Left renal cortex interstitium (tissue), 4 donors: ENCODE measurements around the gene SYNGR2. TPM values are rescaled to one million over a fixed set of nuclear protein-coding genes. Genes with fewer than 3 reads are reported as not detected.

Source experiments
- DNase-seq, 4 donors: peaks; one replicate each; pipeline ENCODE4 v3.0.0-alpha.2; 2013; ENCODE audit warnings: low read depth in 4 of 4, low spot score in 2 of 4, missing footprints in 1 of 4
- polyA plus RNA-seq, 4 donors: library from polyadenylated mRNA; unstranded; fragments of 120-200 nt; gene quantifications; one replicate each; pipeline ENCODE4 v1.2.1, GENCODE V29; 2013; ENCODE audit not compliant: insufficient read length in 4 of 4

The SYNGR2 gene, protein sequence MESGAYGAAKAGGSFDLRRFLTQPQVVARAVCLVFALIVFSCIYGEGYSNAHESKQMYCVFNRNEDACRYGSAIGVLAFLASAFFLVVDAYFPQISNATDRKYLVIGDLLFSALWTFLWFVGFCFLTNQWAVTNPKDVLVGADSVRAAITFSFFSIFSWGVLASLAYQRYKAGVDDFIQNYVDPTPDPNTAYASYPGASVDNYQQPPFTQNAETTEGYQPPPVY
- 10 to 100 TPM; 59.7 to 79.1 (median 68.8) TPM for polyA plus RNA-seq

DNA sequence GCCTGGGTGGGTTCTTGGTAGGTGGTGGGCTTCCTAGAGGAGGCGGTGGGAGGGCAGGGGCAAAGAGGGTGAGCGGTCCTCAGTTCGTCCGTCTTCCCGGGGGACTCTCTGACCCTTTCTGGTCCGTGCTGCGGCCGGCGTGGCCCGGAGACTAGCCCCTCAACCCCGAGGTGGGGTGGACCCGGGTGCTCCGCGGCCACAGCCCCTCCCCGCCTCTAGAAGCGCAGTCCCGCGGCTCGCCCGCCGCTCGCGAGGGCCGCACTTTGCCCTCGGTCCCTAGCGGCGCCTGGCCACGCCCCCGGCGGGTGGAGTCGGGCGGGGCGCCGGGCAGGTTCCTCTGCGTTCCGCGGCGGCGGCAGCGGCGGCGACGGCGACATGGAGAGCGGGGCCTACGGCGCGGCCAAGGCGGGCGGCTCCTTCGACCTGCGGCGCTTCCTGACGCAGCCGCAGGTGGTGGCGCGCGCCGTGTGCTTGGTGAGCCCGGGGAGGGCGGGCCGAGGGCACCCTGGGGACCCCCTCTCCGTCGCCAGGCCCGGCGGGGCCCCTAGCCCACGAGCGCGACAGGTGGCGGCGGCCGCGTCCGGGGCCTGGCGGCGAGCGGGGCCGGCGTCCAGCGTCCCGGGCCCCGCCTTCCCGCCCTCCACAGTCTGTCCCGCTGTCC, at the start of gene SYNGR2:
Gene SYNGR2, plus strand, starts transcription at position 340 of the 661 bp plus-strand sequence. Its CDS starts 36 bp downstream, at position 376.
- no peak for DNase-seq

DNA sequence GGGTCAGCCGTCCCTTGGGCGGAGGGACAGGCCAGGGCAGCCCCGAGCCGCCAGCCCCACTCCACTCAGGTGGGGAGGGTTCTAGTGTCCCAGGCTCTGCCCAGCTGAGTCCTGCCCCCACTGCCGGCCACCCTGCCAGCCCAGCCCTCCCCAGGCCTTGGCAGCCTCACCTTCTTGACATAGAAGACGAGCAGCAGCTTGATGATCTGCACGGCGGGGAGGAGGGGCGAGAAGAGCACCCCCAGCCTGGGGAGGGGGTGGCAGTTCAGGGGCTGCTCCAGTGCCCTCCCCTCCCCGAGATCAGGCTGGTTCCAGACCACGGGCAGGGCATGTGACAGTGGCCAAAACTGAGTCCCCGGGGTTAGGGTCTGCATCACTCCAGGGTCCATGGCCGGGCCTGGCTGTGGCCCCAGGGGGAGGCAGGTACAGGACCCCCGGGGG, 49.6 kb upstream of the SYNGR2 start:
- DNase-seq, result no peak

DNA sequence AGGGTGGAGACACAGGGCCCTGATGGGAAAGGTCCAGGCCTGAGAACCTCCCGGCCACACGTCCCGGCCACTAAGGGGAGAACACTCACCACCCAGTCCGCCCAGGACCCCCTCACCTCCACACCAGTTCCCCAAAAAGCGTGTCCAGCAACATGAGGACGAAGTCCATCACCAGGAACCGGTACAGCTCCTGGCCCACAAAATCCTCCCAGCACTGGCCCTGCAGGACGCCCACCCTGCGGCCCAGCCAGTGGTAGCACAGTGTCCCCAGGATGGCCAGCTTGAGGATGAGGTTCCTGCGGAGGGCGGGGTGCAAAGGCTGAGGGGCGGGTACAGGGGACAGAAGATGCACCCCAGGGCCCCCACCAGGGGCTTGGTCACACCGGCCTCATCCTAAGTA, 47.8 kb upstream of the SYNGR2 start:
- no peak for DNase-seq

DNA sequence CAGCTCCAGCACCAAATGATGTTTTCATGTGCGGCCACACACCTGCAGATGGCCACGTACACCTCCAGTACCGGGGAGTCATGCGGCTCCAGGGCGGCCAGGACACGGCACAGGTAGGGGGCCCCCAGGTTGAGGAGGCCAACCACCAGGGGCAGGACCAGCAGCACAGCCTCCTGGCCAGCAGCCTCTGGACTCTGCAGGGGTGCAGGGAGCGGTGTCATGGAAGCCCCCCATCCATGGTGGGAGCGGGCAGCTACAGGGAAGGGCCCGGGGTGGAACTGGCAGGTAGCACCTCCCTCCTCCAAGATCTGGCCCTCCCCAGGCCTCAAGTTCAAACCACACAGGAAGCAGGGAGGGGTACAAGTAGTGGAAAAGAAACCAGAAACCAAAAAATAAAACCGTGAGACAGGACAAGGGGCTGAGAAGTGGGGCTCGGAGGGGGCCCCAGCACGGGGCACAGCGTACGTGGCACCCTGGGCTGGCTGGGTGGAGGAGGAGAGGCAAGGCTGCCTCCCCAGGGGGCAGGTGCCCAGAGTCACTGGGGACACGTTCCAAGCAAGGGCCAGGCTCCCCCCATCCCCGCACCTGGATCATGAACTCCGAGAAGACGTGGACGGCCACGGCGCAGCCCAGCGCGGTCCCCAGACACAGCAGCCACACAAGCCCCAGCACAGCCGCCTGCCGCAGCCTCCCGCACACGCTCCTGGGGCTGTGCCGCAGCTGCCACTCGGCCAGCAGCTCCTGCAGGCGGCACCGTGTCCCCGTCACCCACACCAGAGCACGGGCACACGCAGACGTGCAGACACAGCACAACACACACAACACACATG, 47.2 kb upstream of the SYNGR2 start:
- DNase-seq, result no peak

DNA sequence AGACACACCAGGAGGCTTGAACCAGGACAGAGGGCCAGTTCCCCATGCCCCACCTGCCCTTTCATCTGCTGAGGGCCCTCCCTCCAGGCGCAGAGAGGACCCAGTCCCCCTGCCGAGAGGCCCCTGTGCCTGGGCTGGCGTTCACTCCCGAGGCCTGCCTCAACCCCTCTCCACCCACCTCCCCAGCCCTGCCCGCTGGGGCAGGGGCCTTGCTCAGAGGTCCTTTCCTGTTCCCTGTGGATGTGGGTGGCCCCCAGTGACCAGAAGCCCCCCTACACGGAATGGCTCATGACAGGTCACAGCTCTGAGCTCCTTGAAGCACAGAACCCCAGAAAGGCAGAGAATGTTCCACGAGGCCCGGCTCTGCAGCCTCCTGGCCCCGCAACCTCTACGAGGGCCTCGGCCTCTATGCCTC, 46.6 kb upstream of the SYNGR2 start:
- no peak for DNase-seq

DNA sequence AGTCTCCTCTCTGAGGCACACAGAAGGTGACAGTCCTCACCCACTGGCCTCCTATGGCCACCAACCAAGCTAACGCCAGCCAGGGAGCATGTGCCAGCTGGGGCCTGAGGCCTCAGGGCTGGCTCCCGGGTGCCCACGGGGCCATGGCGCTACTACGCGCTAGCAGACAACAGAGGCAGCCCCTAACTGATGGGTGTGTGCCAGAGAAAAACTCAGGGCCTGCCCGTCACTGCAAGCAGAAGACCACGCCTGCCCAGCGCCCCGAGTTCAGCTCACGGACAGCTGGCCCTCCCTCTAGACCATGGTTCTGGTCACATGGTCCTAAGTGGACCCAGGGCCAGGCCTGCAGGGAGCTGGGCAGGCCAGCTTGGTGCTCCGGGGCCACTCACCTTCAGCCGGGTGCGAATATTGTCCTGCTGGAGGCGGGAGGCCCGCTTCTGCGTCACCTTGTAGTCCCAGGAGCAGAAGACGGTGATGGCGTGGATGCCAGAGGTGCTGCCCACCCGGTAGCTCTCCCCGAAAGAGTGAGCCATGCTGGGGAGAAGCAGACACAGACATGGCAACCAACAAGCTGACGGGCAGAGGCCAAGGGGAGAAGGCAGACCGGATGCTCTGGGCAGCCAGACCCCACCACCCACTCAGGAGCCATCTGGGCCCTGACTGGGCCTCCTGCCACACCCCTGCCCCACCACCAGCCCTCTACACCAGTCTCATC, 46.0 kb upstream of the SYNGR2 start:
- no peak for DNase-seq

DNA sequence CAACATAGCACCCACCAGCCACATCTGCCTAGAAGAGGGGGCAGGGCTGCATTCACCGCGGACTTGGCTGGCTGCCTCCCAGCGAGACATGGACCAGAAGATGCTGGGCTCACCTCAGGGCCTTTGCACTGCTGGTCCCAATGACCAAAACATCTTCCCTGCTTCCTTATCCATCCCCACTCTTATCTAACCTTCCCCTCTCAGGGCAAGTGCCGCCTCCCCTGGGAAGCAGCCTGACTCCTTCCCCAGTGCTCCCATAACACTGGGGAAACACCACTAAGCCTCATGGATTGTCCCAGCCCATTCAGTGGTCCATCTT, 45.5 kb upstream of the SYNGR2 start:
- no peak for DNase-seq

GRCh38 chr17:78123258-78123929, 45.0 kb upstream of the SYNGR2 start:
- no peak for DNase-seq

DNA sequence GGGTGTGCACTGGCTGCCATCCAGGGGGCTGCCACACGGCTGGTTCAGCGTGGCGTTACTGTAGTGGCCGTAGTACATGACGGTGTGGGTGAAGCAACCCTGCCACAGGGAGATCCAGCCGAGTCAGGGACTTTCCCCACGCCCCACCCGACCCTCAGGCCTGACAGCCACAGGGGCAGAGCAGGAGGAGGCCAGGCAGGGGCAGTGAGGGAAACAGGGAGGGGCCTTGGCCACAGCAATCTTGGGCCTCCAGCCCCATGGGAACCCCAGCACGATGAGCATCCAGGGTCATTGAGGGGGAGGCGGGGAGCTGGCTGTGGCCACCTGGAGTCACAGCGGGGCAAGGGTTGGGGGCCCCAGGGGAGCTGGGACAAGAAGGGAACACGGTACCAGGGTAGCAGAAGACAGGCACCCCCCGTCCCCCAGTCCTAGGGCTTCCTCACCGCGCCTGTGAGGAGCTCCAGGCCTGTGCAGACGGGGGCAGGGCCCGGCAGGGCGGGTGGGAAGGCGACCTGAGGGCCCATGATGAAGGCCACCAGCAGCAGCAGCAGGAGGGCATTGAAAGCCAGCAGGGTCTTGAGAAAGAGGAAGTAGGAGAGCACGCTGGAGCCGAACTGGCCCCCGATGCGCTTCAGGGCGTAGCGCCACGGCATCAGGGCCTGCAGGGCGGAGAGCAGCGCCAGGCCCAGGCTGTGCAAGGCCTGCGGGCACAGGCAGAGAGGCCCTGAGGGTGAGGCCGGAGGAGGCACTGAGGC, 44.1 kb upstream of the SYNGR2 start:
- no peak for DNase-seq

DNA sequence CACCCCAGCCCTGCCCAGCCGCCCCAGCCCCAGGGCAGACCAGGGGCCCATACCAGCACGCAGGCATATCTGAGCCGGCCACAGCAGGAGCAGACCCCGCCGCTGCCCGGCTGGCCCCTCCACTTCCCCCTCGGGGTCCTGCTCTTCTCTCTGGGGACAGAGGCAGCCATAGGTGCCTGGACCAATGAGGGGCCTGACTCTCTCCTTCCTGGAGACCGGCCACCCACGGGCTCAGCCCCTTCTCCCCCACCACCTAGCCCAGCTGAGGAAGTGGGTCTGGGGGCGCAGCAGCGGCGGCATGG, 43.6 kb upstream of the SYNGR2 start:
- DNase-seq, result no peak

DNA sequence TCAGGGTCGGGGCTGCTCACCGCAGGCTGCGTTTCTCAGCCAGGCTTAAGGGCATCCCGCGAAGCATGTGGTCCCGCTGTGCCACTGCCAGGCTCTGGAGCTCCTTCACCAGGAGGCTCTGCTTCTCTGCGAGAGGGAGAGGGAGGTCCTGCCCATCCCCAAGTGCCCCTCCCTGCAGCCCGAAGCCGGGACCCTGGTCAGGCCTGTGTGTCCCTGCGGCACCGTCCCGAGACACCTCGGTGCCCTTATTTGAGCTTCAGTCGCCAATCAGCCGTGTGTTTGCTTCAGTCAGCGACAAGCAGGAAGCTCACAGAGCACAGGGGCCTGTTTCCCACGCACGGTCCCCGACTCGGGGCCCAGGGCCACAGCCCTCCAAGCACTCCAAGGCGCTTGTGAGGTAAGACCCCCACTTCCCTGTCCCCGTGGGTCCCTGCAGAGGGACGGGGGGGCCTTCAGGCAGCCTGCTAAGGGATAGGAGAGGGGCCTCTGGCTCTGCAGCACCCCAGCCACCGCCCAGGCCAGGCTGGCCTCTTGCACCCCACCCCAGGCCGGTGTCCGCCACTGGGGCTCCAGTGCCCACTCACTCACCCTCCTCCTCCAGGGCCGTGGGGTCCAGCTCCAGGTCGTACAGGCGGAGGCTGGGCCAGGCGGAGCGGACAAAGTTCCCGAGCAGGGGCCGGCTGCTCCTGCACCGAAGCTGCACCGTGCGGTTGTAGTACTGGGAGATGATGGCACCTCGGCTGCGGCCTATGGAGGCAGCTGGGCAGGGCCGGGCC, 43.1 kb upstream of the SYNGR2 start:
- DNase-seq, result no peak

DNA sequence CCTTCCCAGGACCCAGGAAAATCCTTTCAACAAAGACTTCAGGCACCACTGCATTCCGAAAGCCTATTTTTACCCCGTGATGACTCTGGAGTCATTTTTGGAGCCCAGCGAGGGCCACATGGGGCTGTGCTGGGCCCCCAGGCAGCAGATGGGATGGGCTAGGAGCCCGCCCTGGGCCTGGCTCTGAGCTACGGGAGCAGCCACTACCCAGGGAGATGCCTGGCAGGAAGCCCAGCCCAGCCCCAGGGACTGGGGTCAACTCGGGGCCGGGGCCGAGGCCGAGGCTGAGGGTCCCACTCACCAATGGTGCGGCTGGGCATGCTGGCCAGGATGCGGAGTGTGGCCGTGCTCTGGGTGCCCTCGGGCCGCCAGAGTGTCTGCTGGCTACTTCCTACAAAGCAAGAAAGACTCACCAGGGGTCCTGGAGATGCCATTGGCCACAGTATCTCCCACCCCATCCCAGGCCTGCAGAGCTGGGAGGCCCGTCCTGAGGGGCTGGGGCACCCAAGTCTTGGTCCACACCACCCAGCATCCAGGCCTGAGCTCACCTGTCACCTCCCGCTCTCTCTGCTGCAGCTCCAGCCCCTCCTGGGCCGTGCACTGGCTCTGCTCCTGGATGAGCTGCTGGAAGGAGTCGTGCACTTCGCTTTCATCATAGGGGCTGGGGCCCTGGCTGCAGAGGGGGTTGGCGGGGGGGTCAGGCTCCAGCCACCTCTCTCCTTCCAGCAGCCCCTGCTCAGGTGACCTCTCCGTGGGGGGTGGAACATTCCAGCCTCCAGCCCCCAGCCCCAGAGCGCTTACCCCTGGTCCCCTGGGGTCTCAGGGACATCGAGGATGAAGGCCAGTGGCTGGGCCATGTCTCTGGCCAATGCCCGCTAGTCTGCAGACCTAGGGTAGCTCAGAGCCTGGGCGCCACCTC, 42.1 kb upstream of the SYNGR2 start:
- DNase-seq, result no peak

GRCh38 chr17:78126895-78127238, 41.5 kb upstream of the SYNGR2 start:
- no peak for DNase-seq

DNA sequence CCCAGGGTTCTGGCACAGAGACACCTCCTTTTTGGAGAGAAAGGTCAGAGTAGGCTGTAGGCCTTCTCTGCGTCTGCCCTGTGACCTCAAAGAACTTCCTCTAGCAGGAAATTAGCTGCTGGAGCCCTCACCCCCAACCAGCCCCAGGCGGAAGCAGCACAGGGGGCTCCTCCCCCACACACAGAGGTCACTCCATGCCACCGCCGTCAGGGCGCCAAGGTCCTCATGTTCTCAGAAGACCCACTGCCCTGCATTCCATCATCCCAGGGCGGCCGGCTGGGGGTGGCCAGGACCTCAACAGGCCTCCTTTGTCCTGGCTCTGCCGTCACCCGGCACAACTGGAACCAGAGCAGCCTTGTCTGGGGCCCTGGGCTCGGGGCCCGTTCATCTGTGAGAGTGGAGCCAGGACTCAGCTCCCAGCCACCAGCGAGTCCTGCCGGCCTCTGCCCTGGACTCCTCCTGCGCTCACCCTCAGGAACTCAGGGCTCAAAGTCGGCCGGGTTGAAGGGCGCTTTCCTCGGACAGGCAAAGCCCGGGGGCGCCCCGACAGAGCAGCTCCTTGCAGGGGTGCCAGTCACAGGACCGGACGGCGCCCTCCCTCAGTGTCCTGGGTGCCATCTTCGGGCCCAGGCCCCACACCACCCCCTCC, 41.0 kb upstream of the SYNGR2 start:
- no peak for DNase-seq

DNA sequence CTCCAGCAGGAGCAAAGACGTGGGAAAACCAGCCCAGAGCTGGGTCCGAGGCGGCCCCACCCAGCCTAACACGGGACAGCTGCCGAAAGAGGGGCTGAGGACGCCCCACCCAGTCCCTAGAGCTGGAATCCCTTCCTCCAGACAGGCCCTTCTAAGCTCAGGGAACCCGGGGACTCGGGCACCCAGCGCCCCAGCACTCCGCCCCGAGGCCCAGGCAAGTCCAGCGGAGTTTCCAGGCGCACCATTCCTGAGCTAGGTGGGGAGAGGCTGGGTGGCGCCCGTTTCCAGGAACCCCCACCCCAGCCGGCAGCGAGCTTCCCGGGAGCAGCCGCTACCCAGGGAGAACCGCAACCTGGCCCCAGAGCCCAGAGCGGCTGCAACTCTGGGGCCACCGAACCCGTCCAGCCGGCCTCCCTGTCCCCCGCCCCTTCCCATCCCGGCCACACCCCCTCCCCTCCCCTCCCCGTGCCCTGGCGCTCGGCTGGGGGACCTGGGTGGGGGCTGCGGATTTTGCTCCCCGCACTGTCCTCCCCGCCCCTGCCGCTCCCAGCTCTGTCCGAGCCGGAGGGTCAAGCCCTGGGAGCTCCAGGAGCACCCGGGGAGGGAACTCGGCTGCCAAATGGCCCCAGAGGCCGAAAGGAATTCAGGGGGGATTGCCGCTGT, 40.4 kb upstream of the SYNGR2 start:
- DNase-seq, result no peak

DNA sequence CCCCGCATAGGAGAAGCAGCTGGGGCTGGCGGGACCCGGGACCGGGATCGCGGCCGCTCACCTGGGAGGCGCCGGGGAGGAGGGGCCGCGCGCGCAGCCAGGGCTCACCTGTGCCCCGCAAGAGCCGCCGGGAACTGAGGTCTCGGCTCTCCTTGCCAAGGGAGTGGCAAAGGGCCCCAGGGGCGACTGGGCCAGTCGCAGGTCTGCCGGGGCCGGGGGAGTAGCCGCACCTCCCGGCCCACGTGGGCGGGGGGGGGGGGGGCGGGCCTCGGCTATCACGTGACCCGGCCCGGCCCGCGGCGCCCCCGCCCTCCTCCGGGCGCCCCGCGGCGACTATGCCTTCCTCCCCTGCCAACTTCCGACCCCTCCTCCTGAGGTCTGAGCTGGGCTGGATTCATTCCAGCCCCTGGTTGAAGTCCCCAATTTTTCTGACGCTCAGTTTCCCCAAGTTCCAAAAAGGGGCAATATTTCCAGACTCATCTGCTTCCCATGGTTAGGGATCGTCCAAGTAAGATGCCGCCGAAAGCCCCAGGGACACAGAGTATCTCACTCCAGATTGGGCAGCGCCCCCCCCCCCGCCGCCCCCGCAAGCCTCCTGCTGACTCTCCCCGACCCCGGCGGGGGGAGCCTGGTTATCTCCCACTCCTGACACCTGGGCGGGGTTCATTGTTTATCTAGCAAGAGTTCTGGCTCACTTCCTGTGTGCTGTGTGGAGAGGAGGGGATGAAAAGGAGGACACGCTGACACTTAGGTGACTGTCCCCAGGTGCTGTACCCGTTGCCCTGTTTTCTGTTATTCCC, 39.6 kb upstream of the SYNGR2 start, which contains the start of gene TMC6:
Gene TMC6, minus strand, starts transcription at position 205 of the 800 bp plus-strand sequence. CDS start 1,923 bp downstream, outside the sequence.
- DNase-seq, result no peak
